RWPE2 (cell line): ENCODE results near the gene MGARP.

Experiments used
- ATAC-seq: fragments of 200-7000 bp; cut with Tn5 transposase; 3 replicates; pipeline ENCODE4 v1.9.1; 2021; ENCODE audit warnings: low read depth
- DNase-seq: peaks from one replicate; pipeline ENCODE4 v3.0.0-alpha.2; 2020; ENCODE audit warnings: low spot score
- H3K27ac ChIP-seq: fragments of 450-650 bp; 2 replicates; pipeline ENCODE4 v1.5.1; 2017; ENCODE audit warnings: mild to moderate bottlenecking; ENCODE audit not compliant: poor library complexity, severe bottlenecking
- H3K27me3 ChIP-seq: fragments of 250-450 bp; sonication (Bioruptor Pico); 2 replicates; pipeline ENCODE4 v1.5.1; 2021; ENCODE audit warnings: mild to moderate bottlenecking, moderate library complexity; ENCODE audit not compliant: insufficient read depth, poor library complexity, severe bottlenecking
- H3K36me3 ChIP-seq: fragments of 250-450 bp; sonication (Bioruptor Pico); 2 replicates; pipeline ENCODE4 v1.5.1; 2020; ENCODE audit warnings: low read depth, mild to moderate bottlenecking, moderate library complexity
- H3K4me1 ChIP-seq: fragments of 250-450 bp; sonication (Bioruptor Pico); 2 replicates; pipeline ENCODE4 v1.5.1; 2021; ENCODE audit warnings: mild to moderate bottlenecking, moderate library complexity; ENCODE audit not compliant: insufficient read depth, poor library complexity, severe bottlenecking
- H3K4me3 ChIP-seq: fragments of 250-450 bp; sonication (Bioruptor Pico); 2 replicates; pipeline ENCODE4 v1.5.1; 2021; ENCODE audit warnings: mild to moderate bottlenecking, moderate library complexity; ENCODE audit not compliant: severe bottlenecking
- H3K9me3 ChIP-seq: fragments of 250-450 bp; sonication (Bioruptor Pico); 2 replicates; pipeline ENCODE4 v1.5.1; 2021; ENCODE audit warnings: mild to moderate bottlenecking, moderate library complexity; ENCODE audit not compliant: severe bottlenecking
- CTCF ChIP-seq: fragments of 450-650 bp; IDR thresholded peaks from one replicate; pipeline ENCODE4 v1.5.1; 2017; ENCODE audit warnings: mild to moderate bottlenecking, moderate library complexity; ENCODE audit not compliant: poor library complexity, severe bottlenecking

MGARP gene

GRCh38 chr4:139312552-139313332 lies 32.7 kb upstream of the MGARP start:
- Histone ChIP-seq H3K9me3 (no peaks in the 10 kb centered on the region), H3K4me1 (peaks cover 9% of the 10 kb centered on the region), H3K27me3 (no peaks in the 10 kb centered on the region), H3K4me3 (no peak overlapping the region), H3K27ac (no peak overlapping the region), H3K36me3 (peaks cover 18% of the 10 kb centered on the region)
- no peak for DNase-seq
- ATAC-seq = no peak
- no peak for TF ChIP-seq CTCF

GRCh38 chr4:139311909-139312308 lies 31.9 kb upstream of the MGARP start:
- Histone ChIP-seq H3K4me3 (no peak overlapping the region), H3K9me3 (no peaks in the 10 kb centered on the region), H3K4me1 (peaks cover 9% of the 10 kb centered on the region), H3K36me3 (peaks cover 23% of the 10 kb centered on the region), H3K27ac (no peak overlapping the region), H3K27me3 (no peaks in the 10 kb centered on the region)
- no peak for TF ChIP-seq CTCF
- DNase-seq = no peak
- ATAC-seq = no peak

GRCh38 chr4:139304920-139305319 lies 24.9 kb upstream of the MGARP start:
- ATAC-seq = no peak
- Histone ChIP-seq H3K36me3 (peaks cover 58% of the 10 kb centered on the region), H3K27me3 (no peaks in the 10 kb centered on the region), H3K27ac (no peak overlapping the region), H3K4me1 (peaks cover 16% of the 10 kb centered on the region), H3K4me3 (no peak overlapping the region), H3K9me3 (no peaks in the 10 kb centered on the region)
- TF ChIP-seq CTCF = no peak
- DNase-seq = no peak

- peak within 1 kb of the TSS; percentile 81 for H3K4me3 ChIP-seq
- H3K27ac ChIP-seq = peak within 1 kb of the TSS; percentile 77
- H3K36me3 ChIP-seq = peaks cover 39% of the 10 kb centered on the region
- H3K27me3 ChIP-seq = no peaks in the 10 kb centered on the region
- H3K4me1 ChIP-seq = peaks cover 27% of the 10 kb centered on the region
- ATAC-seq (peak; percentile 50), DNase-seq (peak; percentile 69)
- no peak for TF ChIP-seq CTCF
- H3K9me3 ChIP-seq = no peaks in the 10 kb centered on the region
These were observed 22.0 kb upstream of the MGARP start, which contains the start of gene NDUFC1 for GRCh38 chr4:139301821-139302611. TSS of gene NDUFC1 (minus strand) at chr4:139302477. CDS start at chr4:139295798, 6,679 bp downstream.
